BE2C (cell line): Measurements from ENCODE around the gene SLC16A10.

Experiments
- DNase-seq: peaks from one replicate; pipeline ENCODE4 v3.0.0-alpha.2; 2020
- H3K27me3 ChIP-seq: fragments of 250-450 bp; sonication (Bioruptor Pico); 2 replicates; pipeline ENCODE4 v1.5.1; 2020; ENCODE audit warnings: mild to moderate bottlenecking
- H3K36me3 ChIP-seq: fragments of 250-450 bp; sonication (Bioruptor Pico); 2 replicates; pipeline ENCODE4 v1.5.1; 2020; ENCODE audit warnings: mild to moderate bottlenecking
- H3K4me1 ChIP-seq: fragments of 250-450 bp; sonication (Bioruptor Pico); 2 replicates; pipeline ENCODE4 v1.5.1; 2020
- H3K4me3 ChIP-seq: 2 replicates; pipeline ENCODE4 v1.5.1; 2011; ENCODE audit warnings: low read depth, low read length
- H3K9me3 ChIP-seq: fragments of 250-450 bp; sonication (Bioruptor Pico); 2 replicates; pipeline ENCODE4 v1.5.1; 2020
- CTCF ChIP-seq: IDR thresholded peaks from 2 replicates; pipeline ENCODE4 v1.5.1; 2012; ENCODE audit warnings: mild to moderate bottlenecking, low read depth, low read length

Gene SLC16A10

GRCh38 chr6:111175109-111175508 lies 87.8 kb downstream of the SLC16A10 start:
- no peak for DNase-seq
- H3K4me1 ChIP-seq = no peaks in the 10 kb centered on the region

GRCh38 chr6:111176038-111176759 lies 88.9 kb downstream of the SLC16A10 start:
- no peak for TF ChIP-seq CTCF
- H3K9me3 ChIP-seq = no peaks in the 10 kb centered on the region
- H3K4me1 ChIP-seq = no peaks in the 10 kb centered on the region
- DNase-seq = no peak
- no peak overlapping the region for H3K4me3 ChIP-seq
- H3K27me3 ChIP-seq = no peaks in the 10 kb centered on the region
- no peaks in the 10 kb centered on the region for H3K36me3 ChIP-seq

More at GRCh38 chr6:111175109-111175508, 87.8 kb downstream of the SLC16A10 start:
- Histone ChIP-seq H3K27me3 (no peaks in the 10 kb centered on the region), H3K9me3 (no peaks in the 10 kb centered on the region), H3K36me3 (no peaks in the 10 kb centered on the region), H3K4me3 (no peak overlapping the region)
- TF ChIP-seq CTCF = no peak

- no peaks in the 10 kb centered on the region for H3K27me3 ChIP-seq
- no peaks in the 10 kb centered on the region for H3K36me3 ChIP-seq
- DNase-seq = no peak
- H3K9me3 ChIP-seq = no peaks in the 10 kb centered on the region
- no peaks in the 10 kb centered on the region for H3K4me1 ChIP-seq
- no peak overlapping the region for H3K4me3 ChIP-seq
- TF ChIP-seq CTCF = no peak
Observed at GRCh38 chr6:111176760-111177099, 89.4 kb downstream of the SLC16A10 start.

- Histone ChIP-seq H3K27me3 (no peaks in the 10 kb centered on the region), H3K9me3 (no peaks in the 10 kb centered on the region), H3K36me3 (no peaks in the 10 kb centered on the region), H3K4me3 (no peak overlapping the region), H3K4me1 (no peaks in the 10 kb centered on the region)
- DNase-seq = no peak
- no peak for TF ChIP-seq CTCF
Observed at GRCh38 chr6:111177131-111177530, 89.8 kb downstream of the SLC16A10 start.

- H3K27me3 ChIP-seq = no peaks in the 10 kb centered on the region
- TF ChIP-seq CTCF = no peak
- H3K4me1 ChIP-seq = no peaks in the 10 kb centered on the region
- no peaks in the 10 kb centered on the region for H3K9me3 ChIP-seq
- H3K4me3 ChIP-seq = no peak overlapping the region
- no peaks in the 10 kb centered on the region for H3K36me3 ChIP-seq
- DNase-seq = no peak
Observed at GRCh38 chr6:111183702-111184517, 96.6 kb downstream of the SLC16A10 start.
